Activated naive CD4-positive, alpha-beta T cell treated with anti-CD3 and anti-CD28 coated beads, Interleukin-2, amount 10 ng/mL, durations not matched to agents 7 days and 5 days (primary cell): Measurements from ENCODE around the gene CS.
A peak's percentile ranks its signal among the peaks of the same experiment; 100 is the strongest.
"Not testable (repeated sequence)": the region's sequence is repeated elsewhere in the genome, so short reads cannot be mapped to it uniquely, and the experiment has no call there.

Experiments used
- CTCF ChIA-PET: fragments of 350-600 bp; sonication (Branson Sonifier 250); formaldehyde crosslinking; loops from one replicate; lab custom pipeline; 2021; ENCODE audit warnings: antibody characterized with exemption; lab: Charles Lee
- DNase-seq: peaks from one replicate; pipeline ENCODE4 v3.0.0-alpha.2; 2020
- H3K27ac Mint-ChIP-seq: one replicate; pipeline ENCODE4 v1.8.0; 2021; ENCODE audit warnings: mild to moderate bottlenecking, moderate library complexity, mixed read lengths
- H3K27me3 Mint-ChIP-seq: one replicate; pipeline ENCODE4 v1.8.0; 2021; ENCODE audit warnings: mild to moderate bottlenecking, mixed read lengths
- H3K36me3 Mint-ChIP-seq: one replicate; pipeline ENCODE4 v1.8.0; 2021; ENCODE audit warnings: mixed read lengths
- H3K4me1 Mint-ChIP-seq: one replicate; pipeline ENCODE4 v1.8.0; 2021; ENCODE audit warnings: mixed read lengths
- H3K4me3 Mint-ChIP-seq: one replicate; pipeline ENCODE4 v1.8.0; 2021; ENCODE audit warnings: mild to moderate bottlenecking, moderate library complexity, mixed read lengths
- H3K9me3 Mint-ChIP-seq: one replicate; pipeline ENCODE4 v1.8.0; 2021; ENCODE audit warnings: mixed read lengths

The CS gene

GRCh38 chr12:56284263-56284662 lies 15.9 kb downstream of the CS start:
- not testable (repeated sequence) for H3K4me3 Mint-ChIP-seq, H3K27ac Mint-ChIP-seq, H3K27me3 Mint-ChIP-seq, H3K9me3 Mint-ChIP-seq, DNase-seq
- peaks cover 11% of the 10 kb centered on the region for H3K4me1 Mint-ChIP-seq
- CTCF ChIA-PET: interaction anchor here (0.8 kb wide), 1 partner anchor 199 kb away, joined by 3 read pairs; no protein-coding TSS in a partner anchor
- H3K36me3 Mint-ChIP-seq: peaks cover 48% of the 10 kb centered on the region

- peaks cover 4% of the 10 kb centered on the region for H3K4me1 Mint-ChIP-seq
- H3K9me3 Mint-ChIP-seq: no peaks in the 10 kb centered on the region
- CTCF ChIA-PET: no interaction called here
- no peak overlapping the region for H3K27ac Mint-ChIP-seq
- peaks cover 54% of the 10 kb centered on the region for H3K36me3 Mint-ChIP-seq
- no peaks in the 10 kb centered on the region for H3K27me3 Mint-ChIP-seq
- DNase-seq: no peak
- no peak overlapping the region for H3K4me3 Mint-ChIP-seq
Measured at GRCh38 chr12:56282579-56282978, 17.6 kb downstream of the CS start.

- Mint-ChIP-seq H3K9me3 (no peaks in the 10 kb centered on the region), H3K27me3 (no peaks in the 10 kb centered on the region), H3K27ac (peak overlapping the region; percentile 51), H3K4me1 (peaks cover 4% of the 10 kb centered on the region), H3K36me3 (peaks cover 54% of the 10 kb centered on the region), H3K4me3 (no peak overlapping the region)
- DNase-seq: no peak
- CTCF ChIA-PET: interaction anchor here (1.1 kb wide), 1 partner anchor 23 kb away, joined by 4 read pairs; no protein-coding TSS in a partner anchor
Measured at GRCh38 chr12:56282030-56282429, 18.1 kb downstream of the CS start.

- Mint-ChIP-seq H3K27me3 (no peaks in the 10 kb centered on the region), H3K27ac (no peak overlapping the region)
- CTCF ChIA-PET: no interaction called here
Measured at GRCh38 chr12:56280849-56281248, 19.3 kb downstream of the CS start.

GRCh38 chr12:56278905-56279304 lies 21.2 kb downstream of the CS start:
- H3K27ac Mint-ChIP-seq: no peak overlapping the region
- no peak for DNase-seq
- H3K4me1 Mint-ChIP-seq: no peaks in the 10 kb centered on the region
- H3K27me3 Mint-ChIP-seq: no peaks in the 10 kb centered on the region
- peaks cover 55% of the 10 kb centered on the region for H3K36me3 Mint-ChIP-seq
- CTCF ChIA-PET: interaction anchor here (0.7 to 1.9 kb wide), 4 partner anchors 9 to 466 kb away, joined by 3 to 5 read pairs (median 4); partner anchors contain the start of gene RNF41
- no peaks in the 10 kb centered on the region for H3K9me3 Mint-ChIP-seq
- H3K4me3 Mint-ChIP-seq: no peak overlapping the region

More at GRCh38 chr12:56280849-56281248, 19.3 kb downstream of the CS start:
- peaks cover 49% of the 10 kb centered on the region for H3K36me3 Mint-ChIP-seq
- H3K4me3 Mint-ChIP-seq: no peak overlapping the region
- no peaks in the 10 kb centered on the region for H3K9me3 Mint-ChIP-seq
- DNase-seq: no peak
- H3K4me1 Mint-ChIP-seq: no peaks in the 10 kb centered on the region

GRCh38 chr12:56274299-56274698 lies 25.8 kb downstream of the CS start:
- CTCF ChIA-PET: interaction anchor here (1.8 kb wide), 1 partner anchor 190 kb away, joined by 6 read pairs; no protein-coding TSS in a partner anchor
- Mint-ChIP-seq H3K4me3 (no peak overlapping the region), H3K4me1 (no peaks in the 10 kb centered on the region), H3K36me3 (peaks cover 50% of the 10 kb centered on the region), H3K27me3 (no peaks in the 10 kb centered on the region), H3K9me3 (no peaks in the 10 kb centered on the region), H3K27ac (no peak overlapping the region)
- no peak for DNase-seq

- H3K36me3 Mint-ChIP-seq: peaks cover 40% of the 10 kb centered on the region
Measured at GRCh38 chr12:56272468-56272867, 27.7 kb downstream of the CS start.

GRCh38 chr12:56271031-56271430 lies 29.1 kb downstream of the CS start:
- Mint-ChIP-seq H3K4me3 (no peak overlapping the region), H3K27ac (no peak overlapping the region), H3K9me3 (no peaks in the 10 kb centered on the region), H3K27me3 (no peaks in the 10 kb centered on the region), H3K4me1 (peaks cover 16% of the 10 kb centered on the region), H3K36me3 (peaks cover 37% of the 10 kb centered on the region)
- no peak for DNase-seq
- CTCF ChIA-PET: interaction anchor here (0.6 to 1.2 kb wide), 4 partner anchors 15 to 64 kb away, joined by 3 to 7 read pairs (median 4); no protein-coding TSS in a partner anchor

More at GRCh38 chr12:56272468-56272867, 27.7 kb downstream of the CS start:
- not testable (repeated sequence) for H3K9me3 Mint-ChIP-seq, H3K27ac Mint-ChIP-seq, H3K27me3 Mint-ChIP-seq, DNase-seq, H3K4me1 Mint-ChIP-seq, H3K4me3 Mint-ChIP-seq
- CTCF ChIA-PET: interaction anchor here (0.7 kb wide), 1 partner anchor 190 kb away, joined by 4 read pairs; no protein-coding TSS in a partner anchor

- H3K36me3 Mint-ChIP-seq: peaks cover 15% of the 10 kb centered on the region
- CTCF ChIA-PET: interaction anchor here (0.9 to 3.0 kb wide), 6 partner anchors 9 to 197 kb away, joined by 3 to 18 read pairs (median 7); partner anchors contain the start of genes ANKRD52 and SMARCC2
- no peaks in the 10 kb centered on the region for H3K9me3 Mint-ChIP-seq
- peak overlapping the region; percentile 95 for H3K4me3 Mint-ChIP-seq
- peaks cover 22% of the 10 kb centered on the region for H3K4me1 Mint-ChIP-seq
- no peak for DNase-seq
- H3K27ac Mint-ChIP-seq: peak overlapping the region; percentile 81
- H3K27me3 Mint-ChIP-seq: no peaks in the 10 kb centered on the region
Measured at GRCh38 chr12:56267443-56268071, 32.6 kb downstream of the CS start.

- H3K27ac Mint-ChIP-seq: peak within 1 kb of the TSS; percentile 91
- H3K9me3 Mint-ChIP-seq: no peaks in the 10 kb centered on the region
- DNase-seq: peak; percentile 94
- H3K4me3 Mint-ChIP-seq: peak within 1 kb of the TSS; percentile 95
- peaks cover 12% of the 10 kb centered on the region for H3K36me3 Mint-ChIP-seq
- H3K27me3 Mint-ChIP-seq: no peaks in the 10 kb centered on the region
- peaks cover 22% of the 10 kb centered on the region for H3K4me1 Mint-ChIP-seq
- CTCF ChIA-PET: interaction anchor here (0.9 to 3.0 kb wide), 8 partner anchors 9 to 198 kb away, joined by 3 to 18 read pairs (median 6); partner anchors contain the start of genes ANKRD52 and SMARCC2
Measured at GRCh38 chr12:56266693-56267442, 33.3 kb downstream of the CS start, which contains the start of gene COQ10A. TSS of gene COQ10A (plus strand) at chr12:56266942. CDS start at chr12:56267119, 177 bp downstream.

GRCh38 chr12:56266068-56266692 lies 34.0 kb downstream of the CS start:
- H3K27me3 Mint-ChIP-seq, H3K9me3 Mint-ChIP-seq, H3K36me3 Mint-ChIP-seq, DNase-seq: not testable (repeated sequence)
- CTCF ChIA-PET: interaction anchor here (0.9 to 3.0 kb wide), 7 partner anchors 9 to 199 kb away, joined by 3 to 18 read pairs (median 7); partner anchors contain the start of genes ANKRD52 and SMARCC2
- Mint-ChIP-seq H3K4me3 (peak overlapping the region; percentile 95), H3K4me1 (peaks cover 22% of the 10 kb centered on the region), H3K27ac (peak overlapping the region; percentile 91)

GRCh38 chr12:56262955-56263354 lies 37.2 kb downstream of the CS start:
- H3K4me3 Mint-ChIP-seq, H3K27ac Mint-ChIP-seq, H3K36me3 Mint-ChIP-seq, H3K27me3 Mint-ChIP-seq, H3K9me3 Mint-ChIP-seq: not testable (repeated sequence)
- CTCF ChIA-PET: interaction anchor here (0.7 to 1.5 kb wide), 5 partner anchors 9 to 524 kb away, joined by 3 to 5 read pairs (median 4); partner anchors contain the start of gene RNF41
- DNase-seq: peak; percentile 28
- peaks cover 28% of the 10 kb centered on the region for H3K4me1 Mint-ChIP-seq

GRCh38 chr12:56261503-56262232 lies 38.5 kb downstream of the CS start:
- Mint-ChIP-seq H3K9me3 (no peaks in the 10 kb centered on the region), H3K4me3 (no peak overlapping the region), H3K27ac (no peak overlapping the region), H3K27me3 (peaks cover 5% of the 10 kb centered on the region), H3K4me1 (peaks cover 25% of the 10 kb centered on the region), H3K36me3 (no peaks in the 10 kb centered on the region)
- DNase-seq: no peak
- CTCF ChIA-PET: interaction anchor here (0.6 to 1.5 kb wide), 4 partner anchors 31 to 70 kb away, joined by 3 to 5 read pairs (median 4); partner anchors contain the start of gene CNPY2
